Nephron progenitor cell (in vitro differentiated cells): ENCODE data around the gene PRKACA.

ENCODE experiments used
- DNase-seq: peaks from one replicate; pipeline ENCODE4 v3.0.0; 2021
- H3K27ac Mint-ChIP-seq: 2 replicates; pipeline ENCODE4 v1.8.0; 2021; ENCODE audit warnings: mild to moderate bottlenecking, moderate library complexity, mixed read lengths
- H3K27me3 Mint-ChIP-seq: 2 replicates; pipeline ENCODE4 v1.8.0; 2021; ENCODE audit warnings: mild to moderate bottlenecking, low read depth, mixed read lengths; ENCODE audit not compliant: poor library complexity
- H3K36me3 Mint-ChIP-seq: 2 replicates; pipeline ENCODE4 v1.8.0; 2021; ENCODE audit warnings: low read depth, mixed read lengths
- H3K4me1 Mint-ChIP-seq: 2 replicates; pipeline ENCODE4 v1.8.0; 2021; ENCODE audit warnings: mixed read lengths
- H3K4me3 Mint-ChIP-seq: 2 replicates; pipeline ENCODE4 v1.8.0; 2021; ENCODE audit warnings: mild to moderate bottlenecking, moderate library complexity, mixed read lengths
- H3K9me3 Mint-ChIP-seq: 2 replicates; pipeline ENCODE4 v1.8.0; 2021; ENCODE audit warnings: mild to moderate bottlenecking, moderate library complexity, mixed read lengths
- CTCF ChIP-seq: fragments of 200-600 bp; sonication (generic); IDR thresholded peaks from 2 replicates; pipeline ENCODE4 v1.5.0; 2021; ENCODE audit warnings: antibody characterized with exemption

PRKACA gene

DNA sequence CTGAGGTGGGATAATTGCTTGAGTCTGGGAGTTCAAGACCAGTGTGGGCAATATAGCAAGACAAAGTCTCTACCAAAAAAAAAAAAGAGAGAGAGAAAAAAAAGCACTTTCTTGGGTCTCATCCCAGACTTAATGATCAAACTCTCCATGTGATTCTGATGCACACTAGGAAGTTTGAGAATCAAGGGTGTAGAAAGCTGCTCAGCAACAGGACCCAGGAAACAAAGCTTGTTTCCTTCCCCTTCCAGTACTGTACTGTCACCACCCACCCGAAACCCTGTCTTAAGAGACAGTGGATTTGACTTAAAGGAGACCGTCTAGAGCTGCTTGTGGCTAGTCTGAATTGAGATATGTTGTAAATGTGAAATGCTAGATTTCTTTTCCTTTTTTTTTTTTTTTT is 39.2 kb downstream of the PRKACA start:
- no peak for DNase-seq
- no peak overlapping the region for H3K27ac Mint-ChIP-seq
- no peak overlapping the region for H3K4me3 Mint-ChIP-seq
- peaks cover 32% of the 10 kb centered on the region for H3K27me3 Mint-ChIP-seq
- no peak for TF ChIP-seq CTCF
- no peaks in the 10 kb centered on the region for H3K36me3 Mint-ChIP-seq
- peaks cover 27% of the 10 kb centered on the region for H3K4me1 Mint-ChIP-seq
- no peaks in the 10 kb centered on the region for H3K9me3 Mint-ChIP-seq

DNA sequence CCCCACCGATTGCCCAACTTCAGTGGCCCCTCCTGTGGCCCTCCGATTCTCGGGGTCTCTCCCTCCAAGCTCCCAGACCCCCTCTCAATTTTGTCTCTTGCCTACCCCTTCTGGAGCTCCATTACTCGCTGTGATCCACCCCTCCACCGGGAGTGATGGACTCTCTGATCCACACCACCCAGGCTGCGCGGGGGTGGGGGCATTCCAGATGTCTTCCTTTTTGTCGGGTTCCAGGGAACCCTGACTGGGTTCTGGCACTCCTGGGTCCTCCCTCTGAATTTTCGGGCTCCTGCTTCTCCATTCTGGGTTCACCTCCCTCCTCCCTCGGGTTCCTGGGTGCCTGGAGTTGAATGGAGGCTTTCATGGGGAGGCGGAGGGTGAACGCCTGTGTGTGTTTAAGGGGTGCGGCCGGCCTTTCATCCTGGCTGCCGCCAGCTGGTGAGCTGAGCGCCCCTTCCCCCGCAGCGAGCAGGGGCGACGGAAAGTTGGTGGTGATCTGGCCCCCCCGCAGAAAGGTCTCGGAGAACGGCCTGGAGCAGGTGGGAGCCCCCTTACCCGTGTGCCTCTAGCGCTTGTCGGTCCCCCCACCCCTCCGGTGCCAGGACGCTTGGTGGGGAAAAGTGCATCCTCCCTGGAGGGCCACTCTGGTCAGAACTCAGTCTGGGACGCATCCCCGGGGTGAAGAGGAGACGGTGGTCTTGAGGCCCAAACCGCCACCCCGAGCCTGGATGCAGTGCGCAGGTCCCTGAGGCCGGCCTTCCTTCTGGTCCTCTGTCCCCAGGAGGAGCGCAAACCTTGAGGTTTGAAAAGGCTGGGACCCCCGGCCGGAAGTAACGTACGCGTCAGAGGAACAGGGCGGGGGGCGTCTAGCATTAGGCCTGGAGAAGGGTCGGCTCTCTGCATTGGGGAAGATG is 43.4 kb downstream of the PRKACA start:
- peak overlapping the region; percentile 96 for H3K4me3 Mint-ChIP-seq
- peak overlapping the region; percentile 25 for H3K27ac Mint-ChIP-seq
- peaks cover 14% of the 10 kb centered on the region for H3K4me1 Mint-ChIP-seq
- TF ChIP-seq CTCF, result no peak
- no peaks in the 10 kb centered on the region for H3K36me3 Mint-ChIP-seq
- peaks cover 59% of the 10 kb centered on the region for H3K27me3 Mint-ChIP-seq
- peak; percentile 37 for DNase-seq
- H3K9me3 Mint-ChIP-seq, result no peaks in the 10 kb centered on the region

DNA sequence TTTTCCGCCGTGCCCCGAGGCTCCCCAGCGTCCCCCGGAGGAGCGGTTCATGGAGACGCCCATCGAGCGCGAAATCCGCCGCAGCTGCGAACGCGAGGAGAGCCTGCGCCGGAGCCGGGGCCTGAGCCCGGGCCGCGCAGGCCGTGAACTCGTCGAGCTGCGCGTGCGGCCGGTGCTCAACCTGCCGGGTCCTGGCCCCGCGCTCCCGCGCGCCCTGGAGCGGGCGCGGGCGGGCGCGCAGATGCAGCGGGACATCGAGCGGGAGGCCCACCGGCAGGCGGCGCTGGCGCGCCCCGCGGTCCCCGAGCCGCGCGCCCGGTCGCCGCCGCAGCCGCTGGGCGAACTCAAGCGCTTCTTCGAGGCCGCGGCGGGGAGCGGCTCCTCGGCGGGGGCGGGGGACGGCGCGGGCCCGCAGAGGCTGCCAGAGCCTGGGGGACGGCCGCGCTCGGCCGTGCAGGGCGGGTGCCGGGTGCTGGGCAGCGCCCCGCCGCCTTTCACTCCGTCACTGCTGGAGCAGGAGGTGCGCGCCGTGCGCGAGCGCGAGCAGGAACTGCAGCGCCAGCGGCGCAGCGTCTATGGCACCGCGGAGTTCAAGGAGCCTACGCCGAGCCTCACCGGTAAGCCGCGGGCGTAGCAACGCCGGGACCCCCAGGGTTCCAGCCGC is 44.2 kb downstream of the PRKACA start:
- no peaks in the 10 kb centered on the region for H3K9me3 Mint-ChIP-seq
- H3K4me3 Mint-ChIP-seq, result peak overlapping the region; percentile 96
- peaks cover 14% of the 10 kb centered on the region for H3K4me1 Mint-ChIP-seq
- DNase-seq, result peak; percentile 88
- no peaks in the 10 kb centered on the region for H3K36me3 Mint-ChIP-seq
- no peak for TF ChIP-seq CTCF
- H3K27ac Mint-ChIP-seq, result no peak overlapping the region
- H3K27me3 Mint-ChIP-seq, result peaks cover 57% of the 10 kb centered on the region

GRCh38 chr19:14072535-14073260 is 44.9 kb downstream of the PRKACA start, which contains the start of gene MISP3:
MISP3 (plus strand) TSS chr19:14072786; CDS start chr19:14073310, 524 bp downstream.
- Mint-ChIP-seq H3K4me3 (peak within 1 kb of the TSS; percentile 96), H3K27ac (no peak within 1 kb of the TSS)

More at GRCh38 chr19:14072535-14073260, 44.9 kb downstream of the PRKACA start, which contains the start of gene MISP3:
- H3K27me3 Mint-ChIP-seq, result peaks cover 56% of the 10 kb centered on the region
- H3K9me3 Mint-ChIP-seq, result no peaks in the 10 kb centered on the region
- peaks cover 14% of the 10 kb centered on the region for H3K4me1 Mint-ChIP-seq
- no peak for TF ChIP-seq CTCF
- no peaks in the 10 kb centered on the region for H3K36me3 Mint-ChIP-seq
- peak; percentile 37 for DNase-seq
